Measurements from ENCODE around the gene HSD3B7. TPM values are rescaled to one million over a fixed set of nuclear protein-coding genes. Genes with fewer than 3 reads are reported as not detected.

The HSD3B7 gene
- total and polyA plus RNA-seq, 10 of the 15 experiments (the other 5 are each of a cell fraction or from before 2014, with no cell fraction given), result 0.18 to 1.8 (median 0.48) TPM; not detected in 1

- no TSS peak for BruUV-seq (replicated peaks)
- intact Hi-C loops (cut with micrococcal nuclease; ENCODE audit: unreplicated experiment), result loop anchor here (10.0 kb wide), 2 partner anchors 144 to 924 kb away; partner anchors contain the start of genes VKORC1 and ZNF267
- in situ Hi-C loops (cut with MboI), result loop anchor here (10.0 kb wide), 2 partner anchors 764 to 924 kb away; partner anchors contain the start of gene ZNF267
- no peak for FAIRE-seq
- Histone ChIP-seq H3K27ac (ENCODE audit: control insufficient read depth, insufficient read depth) (no peak overlapping the region), H3K4me3 (no peak overlapping the region), H2AFZ (ENCODE audit: control insufficient read depth, low read depth, low read length) (no peak overlapping the region), H3K79me2 (ENCODE audit: control insufficient read depth, insufficient read depth, low read length) (peaks cover 19% of the 10 kb centered on the region), H3K4me1 (ENCODE audit: control insufficient read depth, insufficient read depth, low read length) (peaks cover 13% of the 10 kb centered on the region), H3K27me3 (replicated peaks in 1 of 2; ENCODE audit: control insufficient read depth in 2 of 2, insufficient read depth in 2 of 2, low read length in 1 of 2) (no peaks in the 10 kb centered on the region), H3K9ac (ENCODE audit: control insufficient read depth, insufficient read depth, low read length) (no peak overlapping the region), H3K4me2 (ENCODE audit: control insufficient read depth, insufficient read depth) (peak overlapping the region; percentile 77; the same call in 1 of the 2 replicates), H4K20me1 (ENCODE audit: control insufficient read depth, insufficient read depth) (no peaks in the 10 kb centered on the region), H3K36me3 (ENCODE audit: control insufficient read depth in 2 of 2, insufficient read depth in 2 of 2, low read length in 1 of 2) (0 out of 4 replicates have a peak, but pooled peaks cover 1 to 8% of the 10 kb centered on the region in 2 experiments), H3K9me3 (replicated peaks; ENCODE audit: control insufficient read depth, insufficient read depth, low read length) (no peaks in the 10 kb centered on the region)
- ATAC-seq, result no peak
- no peak for DNase-seq (ENCODE audit: low read depth, low spot score)
- WGBS (ENCODE audit: insufficient coverage, insufficient replicate concordance, low lambda C conversion rate, missing lambda C conversion rate), result 90% methylated on average over 1 of the region's 1 CpG
- POLR2A ChIA-PET, result no interaction called here
- CTCF ChIA-PET, result interaction anchor here (0.9 to 2.0 kb wide), 4 partner anchors 10 to 918 kb away, joined by 3 to 14 read pairs (median 5); no protein-coding TSS in a partner anchor
- TF ChIP-seq, protein P1, sequence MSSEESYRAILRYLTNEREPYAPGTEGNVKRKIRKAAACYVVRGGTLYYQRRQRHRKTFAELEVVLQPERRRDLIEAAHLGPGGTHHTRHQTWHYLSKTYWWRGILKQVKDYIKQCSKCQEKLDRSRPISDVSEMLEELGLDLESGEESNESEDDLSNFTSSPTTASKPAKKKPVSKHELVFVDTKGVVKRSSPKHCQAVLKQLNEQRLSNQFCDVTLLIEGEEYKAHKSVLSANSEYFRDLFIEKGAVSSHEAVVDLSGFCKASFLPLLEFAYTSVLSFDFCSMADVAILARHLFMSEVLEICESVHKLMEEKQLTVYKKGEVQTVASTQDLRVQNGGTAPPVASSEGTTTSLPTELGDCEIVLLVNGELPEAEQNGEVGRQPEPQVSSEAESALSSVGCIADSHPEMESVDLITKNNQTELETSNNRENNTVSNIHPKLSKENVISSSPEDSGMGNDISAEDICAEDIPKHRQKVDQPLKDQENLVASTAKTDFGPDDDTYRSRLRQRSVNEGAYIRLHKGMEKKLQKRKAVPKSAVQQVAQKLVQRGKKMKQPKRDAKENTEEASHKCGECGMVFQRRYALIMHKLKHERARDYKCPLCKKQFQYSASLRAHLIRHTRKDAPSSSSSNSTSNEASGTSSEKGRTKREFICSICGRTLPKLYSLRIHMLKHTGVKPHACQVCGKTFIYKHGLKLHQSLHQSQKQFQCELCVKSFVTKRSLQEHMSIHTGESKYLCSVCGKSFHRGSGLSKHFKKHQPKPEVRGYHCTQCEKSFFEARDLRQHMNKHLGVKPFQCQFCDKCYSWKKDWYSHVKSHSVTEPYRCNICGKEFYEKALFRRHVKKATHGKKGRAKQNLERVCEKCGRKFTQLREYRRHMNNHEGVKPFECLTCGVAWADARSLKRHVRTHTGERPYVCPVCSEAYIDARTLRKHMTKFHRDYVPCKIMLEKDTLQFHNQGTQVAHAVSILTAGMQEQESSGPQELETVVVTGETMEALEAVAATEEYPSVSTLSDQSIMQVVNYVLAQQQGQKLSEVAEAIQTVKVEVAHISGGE (CRISPR knock-in tag; IDR thresholded peaks at IDR 0.05), result no peak
- TF ChIP-seq E2F4 (IDR thresholded peaks at IDR 0.05; ENCODE audit: low read depth, low read length) (no peak), NFYB (IDR thresholded peaks at IDR 0.05; ENCODE audit: insufficient read depth, low read depth, low read length) (no peak), SMARCA5 (IDR thresholded peaks at IDR 0.05) (0 out of 2 replicates have a peak, but pooled peaks have one; percentile 49), CHD4 (IDR thresholded peaks at IDR 0.05) (no peak), EGR1 (IDR thresholded peaks at IDR 0.05; ENCODE audit: borderline replicate concordance in 1 of 2, low read depth in 2 of 2, low read length in 2 of 2) (no peak)
- TF ChIP-seq, protein P2, sequence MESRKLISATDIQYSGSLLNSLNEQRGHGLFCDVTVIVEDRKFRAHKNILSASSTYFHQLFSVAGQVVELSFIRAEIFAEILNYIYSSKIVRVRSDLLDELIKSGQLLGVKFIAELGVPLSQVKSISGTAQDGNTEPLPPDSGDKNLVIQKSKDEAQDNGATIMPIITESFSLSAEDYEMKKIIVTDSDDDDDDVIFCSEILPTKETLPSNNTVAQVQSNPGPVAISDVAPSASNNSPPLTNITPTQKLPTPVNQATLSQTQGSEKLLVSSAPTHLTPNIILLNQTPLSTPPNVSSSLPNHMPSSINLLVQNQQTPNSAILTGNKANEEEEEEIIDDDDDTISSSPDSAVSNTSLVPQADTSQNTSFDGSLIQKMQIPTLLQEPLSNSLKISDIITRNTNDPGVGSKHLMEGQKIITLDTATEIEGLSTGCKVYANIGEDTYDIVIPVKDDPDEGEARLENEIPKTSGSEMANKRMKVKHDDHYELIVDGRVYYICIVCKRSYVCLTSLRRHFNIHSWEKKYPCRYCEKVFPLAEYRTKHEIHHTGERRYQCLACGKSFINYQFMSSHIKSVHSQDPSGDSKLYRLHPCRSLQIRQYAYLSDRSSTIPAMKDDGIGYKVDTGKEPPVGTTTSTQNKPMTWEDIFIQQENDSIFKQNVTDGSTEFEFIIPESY (IDR thresholded peaks at IDR 0.05), result no peak
- TF ChIP-seq, protein P3, sequence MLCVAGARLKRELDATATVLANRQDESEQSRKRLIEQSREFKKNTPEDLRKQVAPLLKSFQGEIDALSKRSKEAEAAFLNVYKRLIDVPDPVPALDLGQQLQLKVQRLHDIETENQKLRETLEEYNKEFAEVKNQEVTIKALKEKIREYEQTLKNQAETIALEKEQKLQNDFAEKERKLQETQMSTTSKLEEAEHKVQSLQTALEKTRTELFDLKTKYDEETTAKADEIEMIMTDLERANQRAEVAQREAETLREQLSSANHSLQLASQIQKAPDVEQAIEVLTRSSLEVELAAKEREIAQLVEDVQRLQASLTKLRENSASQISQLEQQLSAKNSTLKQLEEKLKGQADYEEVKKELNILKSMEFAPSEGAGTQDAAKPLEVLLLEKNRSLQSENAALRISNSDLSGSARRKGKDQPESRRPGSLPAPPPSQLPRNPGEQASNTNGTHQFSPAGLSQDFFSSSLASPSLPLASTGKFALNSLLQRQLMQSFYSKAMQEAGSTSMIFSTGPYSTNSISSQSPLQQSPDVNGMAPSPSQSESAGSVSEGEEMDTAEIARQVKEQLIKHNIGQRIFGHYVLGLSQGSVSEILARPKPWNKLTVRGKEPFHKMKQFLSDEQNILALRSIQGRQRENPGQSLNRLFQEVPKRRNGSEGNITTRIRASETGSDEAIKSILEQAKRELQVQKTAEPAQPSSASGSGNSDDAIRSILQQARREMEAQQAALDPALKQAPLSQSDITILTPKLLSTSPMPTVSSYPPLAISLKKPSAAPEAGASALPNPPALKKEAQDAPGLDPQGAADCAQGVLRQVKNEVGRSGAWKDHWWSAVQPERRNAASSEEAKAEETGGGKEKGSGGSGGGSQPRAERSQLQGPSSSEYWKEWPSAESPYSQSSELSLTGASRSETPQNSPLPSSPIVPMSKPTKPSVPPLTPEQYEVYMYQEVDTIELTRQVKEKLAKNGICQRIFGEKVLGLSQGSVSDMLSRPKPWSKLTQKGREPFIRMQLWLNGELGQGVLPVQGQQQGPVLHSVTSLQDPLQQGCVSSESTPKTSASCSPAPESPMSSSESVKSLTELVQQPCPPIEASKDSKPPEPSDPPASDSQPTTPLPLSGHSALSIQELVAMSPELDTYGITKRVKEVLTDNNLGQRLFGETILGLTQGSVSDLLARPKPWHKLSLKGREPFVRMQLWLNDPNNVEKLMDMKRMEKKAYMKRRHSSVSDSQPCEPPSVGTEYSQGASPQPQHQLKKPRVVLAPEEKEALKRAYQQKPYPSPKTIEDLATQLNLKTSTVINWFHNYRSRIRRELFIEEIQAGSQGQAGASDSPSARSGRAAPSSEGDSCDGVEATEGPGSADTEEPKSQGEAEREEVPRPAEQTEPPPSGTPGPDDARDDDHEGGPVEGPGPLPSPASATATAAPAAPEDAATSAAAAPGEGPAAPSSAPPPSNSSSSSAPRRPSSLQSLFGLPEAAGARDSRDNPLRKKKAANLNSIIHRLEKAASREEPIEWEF (IDR thresholded peaks at IDR 0.05; ENCODE audit: insufficient replicate concordance, low read depth, low read length), result no peak
- SMC1A ChIA-PET (ENCODE audit: uncharacterized antibody, unreplicated experiment), result no interaction called here
- RAD21 ChIA-PET (ENCODE audit: unreplicated experiment), result interaction anchor here (0.9 kb wide), 1 partner anchor 142 kb away, joined by 3 read pairs; no protein-coding TSS in a partner anchor
Observed at GRCh38 chr16:30951193-30951592, 33.8 kb upstream of the HSD3B7 start.
